HG02678 (cell line): ENCODE results near the gene SERPINE1.

ENCODE experiments used
- ATAC-seq: cut with Tn5 transposase; IDR thresholded peaks from one replicate; pipeline ENCODE4 v1.9.1; 2021; ENCODE audit warnings: mild to moderate bottlenecking, moderate library complexity; ENCODE audit not compliant: unreplicated experiment

SERPINE1 gene

DNA sequence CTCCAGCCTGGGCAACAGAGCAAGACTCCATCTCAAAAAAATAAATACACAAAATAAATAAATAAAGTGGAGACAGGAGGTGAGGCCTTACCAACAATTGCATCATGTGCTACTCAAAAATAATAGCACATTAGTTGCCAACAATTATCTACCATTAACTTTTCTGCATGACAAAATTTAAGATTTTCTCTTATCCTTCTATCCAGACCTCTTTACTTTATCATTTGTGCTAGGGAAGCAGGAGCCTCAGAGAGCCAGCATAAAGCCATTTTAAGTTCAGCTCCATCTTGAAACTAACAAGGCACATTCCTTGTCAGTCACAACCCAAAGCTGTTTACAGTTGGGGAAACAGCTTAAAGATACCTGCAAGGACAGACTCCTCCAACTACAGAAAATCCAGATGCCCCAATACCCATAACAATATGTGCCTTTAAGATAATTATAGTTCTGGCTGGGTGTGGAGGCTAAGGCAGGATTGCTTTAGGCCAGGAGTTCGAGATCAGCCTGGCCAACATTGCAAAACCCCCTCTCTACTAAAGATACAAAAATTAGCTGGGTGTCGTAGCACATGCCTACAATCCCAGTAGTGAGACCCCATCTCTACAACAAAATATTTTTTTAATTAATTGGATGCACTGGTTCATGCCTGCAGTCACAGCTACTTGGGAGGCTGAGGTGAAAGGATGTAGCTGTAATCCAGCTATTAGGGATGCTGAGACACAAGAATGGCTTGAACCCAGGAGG lies 25.2 kb downstream of the SERPINE1 start:
- no peak for ATAC-seq

GRCh38 chr7:101153969-101154692 lies 27.2 kb downstream of the SERPINE1 start, which contains the start of gene AP1S1:
AP1S1 (plus strand) TSS chr7:101154476; CDS start chr7:101154515, 39 bp downstream.
- peak; percentile 91 for ATAC-seq

DNA sequence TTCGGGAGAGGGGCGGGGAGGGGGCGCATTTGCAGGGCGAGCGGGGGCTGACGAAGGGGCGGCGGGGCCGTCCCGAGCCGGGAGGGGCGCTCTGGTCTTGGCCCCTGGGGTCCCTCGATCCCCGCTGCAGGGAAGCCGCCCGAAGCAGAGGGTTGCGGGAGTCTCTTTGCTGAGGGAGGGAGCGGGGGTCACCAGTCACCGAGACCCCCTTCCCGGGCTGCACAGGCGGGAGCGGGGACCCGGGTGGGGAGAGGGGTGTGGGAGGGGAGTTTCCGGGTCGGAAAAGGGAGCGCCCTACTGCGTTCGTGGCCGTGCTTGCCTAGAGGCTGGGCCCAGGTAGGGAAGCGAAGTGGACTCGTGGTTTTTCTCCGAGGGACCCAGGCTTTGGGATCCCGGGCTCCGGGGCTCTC lies 27.8 kb downstream of the SERPINE1 start:
- peak; percentile 6 for ATAC-seq

DNA sequence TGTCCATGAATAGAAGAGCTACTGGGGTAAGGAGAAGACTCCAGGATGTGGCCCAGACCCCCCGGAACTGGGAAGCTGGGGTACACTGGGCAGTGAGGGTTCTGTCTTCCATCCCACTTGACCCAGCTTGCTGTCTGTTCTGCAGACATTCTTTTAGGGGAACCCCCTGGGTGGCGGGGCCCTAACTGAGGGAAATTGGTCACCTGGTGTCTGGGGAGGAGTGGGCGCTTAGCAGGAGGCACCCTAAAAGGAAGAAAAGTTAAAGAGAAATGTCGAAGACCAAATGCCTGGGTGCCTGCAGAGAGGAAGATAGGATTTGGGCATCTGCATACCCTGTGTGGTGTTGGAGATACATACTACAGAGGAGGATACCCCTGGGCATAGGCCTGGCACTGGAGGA lies 28.4 kb downstream of the SERPINE1 start:
- no peak for ATAC-seq

DNA sequence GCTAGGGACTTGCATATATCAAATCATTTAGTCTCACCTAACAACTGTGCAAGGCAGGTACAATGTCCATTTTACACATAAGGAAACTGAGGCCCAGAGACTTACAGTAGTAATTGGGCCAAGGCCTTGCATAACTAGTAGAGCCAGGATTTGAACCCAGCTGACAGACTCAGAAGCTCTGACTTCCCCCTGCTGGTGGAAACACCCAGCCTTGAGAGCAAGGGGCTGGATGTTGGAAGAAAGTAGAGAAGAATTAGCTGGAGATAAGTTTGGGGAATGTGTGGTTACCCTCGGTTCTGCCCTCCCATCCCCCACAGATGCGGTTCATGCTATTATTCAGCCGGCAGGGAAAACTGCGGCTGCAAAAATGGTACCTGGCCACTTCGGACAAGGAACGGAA lies 29.4 kb downstream of the SERPINE1 start:
- no peak for ATAC-seq

- ATAC-seq, result no peak
These were observed 30.1 kb downstream of the SERPINE1 start for GRCh38 chr7:101156866-101157589.

GRCh38 chr7:101159696-101160674 lies 33.1 kb downstream of the SERPINE1 start:
- ATAC-seq, result no peak

DNA sequence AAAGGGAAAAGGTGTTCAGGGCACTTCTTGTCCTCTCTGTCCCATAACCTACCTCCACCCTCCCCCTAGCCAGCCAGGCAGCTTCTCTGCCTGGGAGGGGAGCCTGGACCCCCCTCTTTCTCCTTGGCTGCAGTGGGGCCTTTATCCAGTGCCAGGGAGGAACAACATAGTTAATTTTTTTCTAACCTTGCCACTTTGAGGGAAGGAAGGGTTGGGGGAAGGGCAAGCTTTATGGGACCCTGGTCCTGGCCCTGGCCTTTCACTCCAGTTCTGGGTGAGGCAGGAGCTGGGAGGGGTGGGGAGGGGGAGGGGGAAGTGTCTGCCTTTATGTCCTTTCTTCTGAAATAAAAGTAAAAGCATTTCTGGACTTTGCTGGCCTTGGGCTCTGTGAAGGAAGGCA lies 34.0 kb downstream of the SERPINE1 start:
- ATAC-seq, result no peak

- no peak for ATAC-seq
These were observed 35.0 kb downstream of the SERPINE1 start for GRCh38 chr7:101161692-101162471.

DNA sequence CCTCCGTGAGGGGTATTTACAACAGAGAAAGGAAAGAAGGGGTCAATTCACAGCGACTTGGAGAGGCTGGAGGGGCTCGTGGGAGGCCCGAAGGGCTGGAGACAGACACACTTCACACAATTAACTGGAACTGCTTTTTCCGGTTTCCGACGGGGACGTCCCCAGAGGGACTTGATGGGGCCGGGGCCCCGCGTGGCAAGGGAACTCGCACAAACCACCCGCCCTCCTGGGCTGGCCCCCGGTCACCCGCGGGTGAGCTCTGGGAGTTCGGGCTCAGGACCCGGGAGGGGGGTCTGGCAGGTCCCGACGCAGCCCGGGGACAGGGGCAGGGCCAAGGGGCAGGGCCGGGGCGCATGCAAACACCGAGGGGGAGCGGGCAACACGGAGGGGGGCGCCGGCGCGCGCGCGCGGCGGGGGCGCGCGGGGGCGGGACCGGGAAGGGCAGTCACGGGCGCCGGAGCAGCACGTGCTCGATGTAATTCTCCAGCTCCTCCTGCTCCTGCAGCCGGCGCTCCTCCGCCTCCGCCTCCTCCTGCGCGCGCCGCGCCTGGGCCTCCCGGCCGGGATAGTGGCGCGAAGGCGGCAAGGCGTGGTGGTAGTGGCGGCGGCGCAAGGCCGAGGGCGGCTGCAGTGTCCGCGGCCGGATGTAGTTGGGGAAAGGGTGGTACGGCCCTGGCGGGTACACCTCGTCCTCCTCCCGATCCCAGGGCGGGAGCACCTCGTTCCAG lies 35.8 kb downstream of the SERPINE1 start:
- no peak for ATAC-seq

DNA sequence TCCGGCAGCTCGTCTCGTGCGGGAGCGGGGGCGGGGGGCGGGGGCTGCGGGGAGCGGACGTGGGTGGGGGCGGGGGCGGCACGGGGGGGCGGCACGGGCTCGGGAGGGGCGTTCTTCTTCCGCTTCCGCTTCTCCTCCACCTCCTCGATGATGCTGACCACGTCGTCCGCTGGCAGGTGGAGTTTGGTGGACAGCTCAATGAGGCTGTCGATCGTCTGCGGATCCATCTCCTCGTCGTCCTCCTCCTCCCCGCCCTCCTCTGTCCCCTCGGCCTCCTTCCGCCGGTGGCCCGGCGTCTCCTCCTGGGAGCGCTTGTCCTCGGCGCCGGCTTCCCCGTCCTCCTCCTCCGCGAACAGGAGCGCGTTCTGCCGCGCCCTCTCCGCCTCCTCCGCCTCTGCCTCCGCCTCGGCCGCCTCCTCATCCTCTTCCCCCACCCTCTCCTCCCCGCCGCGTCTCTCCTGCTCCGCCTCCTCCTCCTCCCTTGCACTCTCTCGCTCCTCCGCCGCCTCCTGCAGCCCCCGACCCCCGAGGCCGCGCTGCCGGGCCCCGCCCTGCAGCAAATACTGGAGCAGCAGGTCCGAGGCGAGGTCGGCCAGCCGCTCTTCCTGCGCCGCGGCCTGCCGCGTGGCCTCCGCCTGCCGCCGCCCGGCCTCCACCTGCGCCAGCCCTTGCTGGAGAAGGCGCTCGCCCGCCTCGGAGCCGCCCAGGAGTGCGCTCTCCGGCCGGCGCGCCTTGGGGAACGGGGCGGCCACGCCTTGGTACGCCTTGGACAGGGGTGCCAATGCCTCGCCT lies 36.6 kb downstream of the SERPINE1 start:
- ATAC-seq, result no peak

DNA sequence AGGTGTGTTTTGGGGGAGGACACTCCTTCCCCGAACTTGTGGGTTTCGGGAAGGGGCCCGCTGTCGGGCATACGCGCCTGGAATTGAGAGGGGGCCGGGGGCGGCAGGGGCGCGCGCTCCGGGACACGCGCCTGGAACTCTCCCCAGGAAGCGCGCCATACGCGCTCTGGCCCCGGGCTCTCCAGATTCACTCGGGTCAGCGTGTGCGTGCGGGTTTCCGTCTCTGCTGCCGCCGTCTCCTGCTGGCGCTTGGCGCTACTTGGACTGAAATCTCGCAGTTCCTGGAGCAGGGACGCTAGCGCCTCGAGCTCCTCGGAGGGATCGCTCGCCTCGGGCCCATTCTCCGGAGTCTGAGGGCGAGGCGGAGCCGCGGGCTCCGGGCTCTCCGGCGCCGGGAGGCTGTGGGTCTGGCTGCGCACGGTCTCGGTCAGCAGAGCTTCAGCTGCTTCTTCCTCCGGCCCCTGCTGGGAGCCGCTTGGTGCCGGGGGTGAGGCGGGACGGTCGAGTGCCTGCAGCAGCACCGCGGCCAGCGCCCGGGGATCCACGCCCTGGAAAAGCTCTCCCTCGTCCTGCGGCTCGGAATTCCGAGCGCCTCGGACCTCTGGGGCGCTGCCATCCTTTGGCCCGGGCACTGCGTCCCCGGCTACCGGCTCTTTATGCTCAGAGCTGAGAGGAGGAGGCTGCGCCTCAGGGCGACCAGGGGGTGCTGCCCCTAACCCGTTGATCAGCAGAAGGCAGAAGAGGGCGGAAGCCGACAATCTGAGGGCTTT lies 37.4 kb downstream of the SERPINE1 start:
- ATAC-seq, result no peak

- peak; percentile 73 for ATAC-seq
These were observed 38.4 kb downstream of the SERPINE1 start, which contains the start of gene VGF for GRCh38 chr7:101165075-101165957. VGF (minus strand) TSS chr7:101165569; CDS start chr7:101164843, 726 bp downstream.

- no peak for ATAC-seq
These were observed 39.2 kb downstream of the SERPINE1 start for GRCh38 chr7:101165958-101166647.

DNA sequence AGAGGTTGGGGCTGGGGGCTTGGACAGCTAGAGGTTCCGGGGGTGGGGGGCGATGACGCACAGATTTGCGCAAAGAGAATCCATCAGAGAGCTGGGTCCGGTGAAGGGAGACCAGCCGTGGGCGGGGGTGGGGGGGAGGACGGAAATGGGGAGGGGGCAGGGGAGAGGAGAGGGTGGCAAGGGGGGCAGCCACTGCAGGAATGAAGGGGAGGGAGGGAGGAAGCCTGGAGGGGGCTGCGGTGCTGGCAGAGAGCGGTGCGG lies 39.7 kb downstream of the SERPINE1 start:
- ATAC-seq, result no peak
